ENCODE measurements around the gene PLXNA2.

DNA sequence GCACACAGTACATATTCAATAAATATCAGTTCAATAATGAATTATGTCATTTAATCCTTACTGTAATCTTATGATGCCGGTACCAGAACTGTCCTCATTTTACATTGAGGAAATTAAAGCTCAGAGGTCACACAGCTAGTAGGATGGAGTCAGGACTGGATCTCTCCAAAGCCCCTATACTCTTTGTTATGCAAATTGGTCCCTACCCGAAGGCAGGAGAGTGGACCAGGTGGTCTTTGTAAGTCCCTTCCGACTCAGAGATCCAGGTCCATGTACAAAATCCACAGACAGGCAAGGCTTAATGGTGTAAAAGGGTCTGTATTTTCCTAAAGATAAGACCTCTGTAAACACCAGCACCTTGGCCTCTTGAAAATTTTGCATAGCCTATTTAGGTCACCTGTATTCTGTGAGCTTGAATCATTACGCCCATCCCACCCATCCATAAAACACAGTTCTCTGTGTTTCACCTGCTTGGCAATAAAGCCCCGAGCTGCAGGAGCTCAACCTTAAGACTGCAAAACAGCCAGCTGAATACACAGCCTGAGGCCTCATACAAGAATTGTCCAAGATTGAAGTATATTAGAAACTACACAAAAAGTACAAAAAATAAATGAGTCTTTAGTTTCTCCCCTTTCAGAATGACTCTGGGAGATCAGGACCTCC, 41.7 kb downstream of the PLXNA2 start:
- TF ChIP-seq SIN3A (IDR thresholded peaks at IDR 0.05; ENCODE audit: borderline replicate concordance, insufficient read depth, low read length) (no peak), TAF1 (IDR thresholded peaks at IDR 0.05; ENCODE audit: borderline replicate concordance, insufficient read depth, low read length) (no peak)
